GM19438 (cell line): Measurements from ENCODE around the gene LMF1.
"Not testable (repeated sequence)": the region's sequence is repeated elsewhere in the genome, so short reads cannot be mapped to it uniquely, and the experiment has no call there.

ENCODE experiments used
- ATAC-seq: cut with Tn5 transposase; IDR thresholded peaks from one replicate; pipeline ENCODE4 v1.9.1; 2021; ENCODE audit warnings: low read depth; ENCODE audit not compliant: unreplicated experiment

Gene LMF1

DNA sequence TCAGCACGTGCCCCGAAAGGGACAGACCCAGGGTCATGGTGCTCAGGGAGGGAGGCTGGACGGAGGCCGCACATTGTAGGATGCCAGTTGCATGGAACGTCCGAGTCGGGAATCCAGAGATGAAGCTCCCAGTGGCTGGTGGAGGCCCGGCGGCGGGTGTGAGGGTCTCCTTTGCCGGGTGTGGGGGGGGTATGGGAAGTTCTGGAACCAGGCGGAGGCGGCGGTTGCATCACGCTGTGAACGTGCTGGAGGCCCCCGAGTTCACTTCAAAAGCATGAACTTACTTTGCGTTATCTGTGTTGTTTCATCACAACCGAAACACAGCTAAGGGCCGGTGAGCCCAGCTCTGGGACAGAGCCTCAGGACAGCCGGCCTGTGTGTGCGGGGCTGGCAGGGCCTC, 96.9 kb downstream of the LMF1 start:
- ATAC-seq = no peak

DNA sequence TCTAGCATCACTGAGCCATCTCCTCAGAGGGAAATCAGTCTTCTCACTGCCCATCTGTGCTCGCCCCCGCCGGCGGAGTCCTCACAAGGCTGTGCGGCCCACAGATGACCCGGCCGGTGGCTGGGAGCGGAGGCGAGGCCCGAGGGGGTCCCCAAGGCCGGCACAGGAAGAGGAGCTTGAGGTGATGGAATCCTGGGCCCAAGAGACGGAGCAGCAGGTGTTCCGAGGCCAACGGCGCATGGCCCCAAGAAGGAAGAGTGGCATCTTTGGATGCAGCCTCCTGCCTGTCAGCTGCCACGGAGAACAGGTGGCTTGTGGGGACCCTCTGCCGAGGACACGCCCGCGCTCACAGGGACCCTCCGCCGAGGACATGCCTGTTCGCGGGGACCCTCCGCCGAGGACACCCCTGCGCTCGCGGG, 97.5 kb downstream of the LMF1 start:
- no peak for ATAC-seq

DNA sequence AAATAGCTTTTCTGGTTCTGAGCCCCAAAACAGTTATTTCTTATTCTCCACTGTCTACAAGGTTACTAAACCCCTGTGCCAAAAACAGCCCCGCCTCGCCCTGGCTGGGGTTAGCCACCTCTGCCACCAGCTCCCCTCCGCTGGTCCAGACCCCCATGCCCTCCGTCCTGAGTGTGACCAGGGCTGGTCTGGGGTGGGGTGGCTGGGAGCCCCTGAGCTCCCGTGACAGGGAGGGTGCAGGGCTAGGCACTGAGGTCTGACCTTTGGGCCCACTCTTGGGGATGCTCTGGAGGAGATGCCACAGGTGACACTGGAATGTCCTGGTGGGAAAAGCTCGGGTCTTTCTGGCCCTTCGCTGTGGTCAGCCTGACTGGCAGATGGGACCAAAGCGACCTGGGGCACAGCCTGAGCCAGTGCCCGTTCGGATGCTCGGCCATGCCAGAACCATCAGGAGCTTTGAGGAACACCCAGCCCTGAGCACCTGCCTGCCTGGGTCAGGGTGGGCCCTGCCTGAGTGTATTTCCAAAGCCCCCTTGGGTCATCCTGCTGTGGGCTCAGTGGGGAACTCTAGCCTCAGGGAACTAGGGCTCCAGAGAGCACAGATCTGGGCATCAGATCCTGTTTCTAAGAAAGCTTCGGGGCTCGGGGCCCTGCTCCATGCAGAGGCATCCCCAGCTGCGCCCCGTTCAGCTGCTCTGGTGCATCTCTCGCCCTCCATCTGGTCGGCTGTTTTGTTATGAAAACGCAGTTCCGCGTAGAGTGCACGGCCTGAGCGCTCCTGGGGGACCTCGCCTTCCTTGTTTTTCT, 98.1 kb downstream of the LMF1 start:
- ATAC-seq = no peak

DNA sequence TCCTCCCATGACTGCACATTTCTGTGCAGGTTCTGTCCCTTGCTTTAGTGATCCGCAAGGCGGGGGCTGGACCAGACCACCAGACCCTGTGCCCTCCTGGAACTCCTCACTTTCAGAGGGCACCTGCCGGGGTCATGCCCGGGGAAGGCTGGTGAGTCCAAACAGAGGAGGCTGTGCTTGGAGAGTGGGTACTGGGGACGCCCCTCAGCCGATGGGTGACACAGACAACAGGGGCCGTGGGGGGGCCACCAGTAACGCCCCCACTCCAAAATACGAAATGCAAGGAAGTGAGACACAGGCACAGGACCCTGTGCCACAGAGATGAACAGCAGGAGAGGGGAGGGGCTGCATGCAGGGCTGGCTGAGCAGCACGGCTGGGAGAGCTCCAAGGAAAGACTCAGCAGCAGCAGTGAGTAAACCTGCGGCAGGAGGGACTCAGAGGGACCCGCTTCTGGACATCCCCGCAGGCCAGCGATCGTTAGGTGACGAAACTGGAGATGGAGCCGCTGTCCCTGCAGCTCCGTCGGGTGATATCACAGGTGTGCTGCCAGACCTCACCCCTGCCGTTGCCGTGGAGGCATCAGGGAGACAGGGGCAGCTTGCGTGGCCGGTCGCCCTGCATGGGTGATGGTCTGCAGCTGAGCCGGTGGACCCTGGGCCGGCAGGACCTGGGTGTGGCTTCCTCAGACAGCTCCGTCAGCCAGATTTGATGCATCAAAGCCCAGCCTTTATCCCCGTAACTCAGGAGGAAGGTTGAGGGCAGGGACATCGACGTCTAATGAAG, 99.0 kb downstream of the LMF1 start:
- ATAC-seq = no peak

DNA sequence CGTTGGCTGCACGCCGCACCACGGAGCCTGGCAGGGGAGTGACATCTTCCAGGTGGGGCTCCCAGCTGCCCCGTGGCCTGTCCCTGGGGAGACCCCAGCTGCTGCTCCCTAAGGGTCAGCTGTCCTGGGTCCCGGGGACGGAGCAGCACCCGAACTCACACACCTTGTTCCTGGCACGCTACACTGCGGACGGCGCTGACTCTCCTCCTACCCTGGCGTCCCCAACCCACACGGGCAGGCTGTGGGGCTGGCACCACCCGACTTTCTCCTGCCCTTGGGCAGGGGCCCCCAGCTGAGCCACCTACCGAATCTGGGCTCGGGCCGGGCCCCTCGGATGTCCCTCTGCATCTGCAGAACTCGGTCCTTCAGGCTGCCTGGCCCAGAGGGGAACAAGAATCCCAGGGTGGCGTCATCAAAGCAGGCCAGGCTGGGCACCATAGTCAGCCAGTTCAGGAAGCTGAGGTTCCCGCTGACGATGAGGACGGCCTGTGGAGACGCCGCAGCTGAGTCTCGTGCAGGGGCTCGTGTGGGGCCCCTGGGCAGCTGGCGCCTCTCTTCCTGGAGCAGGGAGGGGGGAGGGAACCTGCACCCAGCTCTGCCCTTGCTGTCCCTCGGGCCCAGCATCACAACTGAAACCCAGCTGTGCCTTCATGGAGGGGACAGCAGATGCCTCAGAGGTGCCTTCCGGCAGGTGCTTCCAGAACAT, 99.8 kb downstream of the LMF1 start:
- ATAC-seq = no peak

DNA sequence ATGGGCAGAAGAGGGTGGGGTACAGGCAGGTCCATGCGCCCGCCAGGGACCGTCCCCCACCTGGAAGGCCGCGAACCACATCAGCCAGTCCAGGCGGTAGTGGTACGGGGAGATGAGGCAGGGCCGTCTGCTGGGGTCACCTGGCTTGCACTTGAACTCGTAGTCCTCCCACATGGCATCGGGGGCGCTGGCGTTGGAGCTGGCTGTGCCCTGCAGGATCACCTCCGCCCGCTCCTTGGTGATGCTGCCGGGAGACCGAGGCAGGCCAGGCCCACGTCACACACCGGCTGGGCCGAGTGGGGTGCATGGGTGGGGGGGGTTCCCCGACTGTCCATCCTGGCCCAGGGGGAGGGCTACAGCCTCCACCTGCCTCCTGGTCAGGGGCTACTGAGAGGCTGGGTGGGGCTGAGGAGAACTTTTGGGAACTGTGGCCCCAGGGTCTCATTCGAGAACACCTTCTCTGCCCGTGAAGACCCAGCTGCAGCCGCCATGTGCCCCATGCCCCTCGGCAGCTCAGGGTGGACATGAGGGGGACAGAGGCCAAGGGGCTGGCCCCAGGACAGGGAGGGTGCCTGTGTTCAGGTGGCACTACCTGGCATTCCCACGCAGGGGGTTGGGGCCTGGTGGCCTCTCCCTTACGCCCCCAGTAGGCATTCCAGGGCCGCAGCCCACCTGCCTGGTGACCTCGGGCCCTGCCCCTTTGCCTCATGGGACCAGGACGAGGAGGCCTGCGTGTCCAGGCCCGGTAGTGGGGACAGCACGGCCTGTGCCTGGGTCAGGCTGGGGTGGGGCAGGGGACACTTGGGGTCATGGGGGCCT, 100.8 kb downstream of the LMF1 start:
- ATAC-seq = no peak

GRCh38 chr16:868846-869822, 101.7 kb downstream of the LMF1 start:
- ATAC-seq = no peak

DNA sequence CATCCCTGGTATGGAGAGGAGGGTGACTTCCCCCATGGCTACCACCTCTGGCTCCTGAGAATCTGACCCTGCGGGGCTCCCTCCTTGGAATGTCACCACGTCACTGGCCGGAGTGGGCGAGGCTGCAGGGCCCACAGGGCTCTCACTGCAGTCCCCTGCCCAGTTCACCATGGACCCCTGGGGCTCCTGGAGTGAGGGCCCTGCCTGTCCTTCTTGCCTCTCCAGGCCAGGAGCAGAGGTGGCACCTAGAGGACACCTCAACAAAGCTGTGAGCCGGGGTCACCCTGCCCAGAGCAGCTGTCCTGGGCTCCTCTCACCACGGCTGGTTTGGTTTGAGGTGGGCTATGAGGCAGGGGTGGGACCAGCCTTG, 102.4 kb downstream of the LMF1 start:
- no peak for ATAC-seq

DNA sequence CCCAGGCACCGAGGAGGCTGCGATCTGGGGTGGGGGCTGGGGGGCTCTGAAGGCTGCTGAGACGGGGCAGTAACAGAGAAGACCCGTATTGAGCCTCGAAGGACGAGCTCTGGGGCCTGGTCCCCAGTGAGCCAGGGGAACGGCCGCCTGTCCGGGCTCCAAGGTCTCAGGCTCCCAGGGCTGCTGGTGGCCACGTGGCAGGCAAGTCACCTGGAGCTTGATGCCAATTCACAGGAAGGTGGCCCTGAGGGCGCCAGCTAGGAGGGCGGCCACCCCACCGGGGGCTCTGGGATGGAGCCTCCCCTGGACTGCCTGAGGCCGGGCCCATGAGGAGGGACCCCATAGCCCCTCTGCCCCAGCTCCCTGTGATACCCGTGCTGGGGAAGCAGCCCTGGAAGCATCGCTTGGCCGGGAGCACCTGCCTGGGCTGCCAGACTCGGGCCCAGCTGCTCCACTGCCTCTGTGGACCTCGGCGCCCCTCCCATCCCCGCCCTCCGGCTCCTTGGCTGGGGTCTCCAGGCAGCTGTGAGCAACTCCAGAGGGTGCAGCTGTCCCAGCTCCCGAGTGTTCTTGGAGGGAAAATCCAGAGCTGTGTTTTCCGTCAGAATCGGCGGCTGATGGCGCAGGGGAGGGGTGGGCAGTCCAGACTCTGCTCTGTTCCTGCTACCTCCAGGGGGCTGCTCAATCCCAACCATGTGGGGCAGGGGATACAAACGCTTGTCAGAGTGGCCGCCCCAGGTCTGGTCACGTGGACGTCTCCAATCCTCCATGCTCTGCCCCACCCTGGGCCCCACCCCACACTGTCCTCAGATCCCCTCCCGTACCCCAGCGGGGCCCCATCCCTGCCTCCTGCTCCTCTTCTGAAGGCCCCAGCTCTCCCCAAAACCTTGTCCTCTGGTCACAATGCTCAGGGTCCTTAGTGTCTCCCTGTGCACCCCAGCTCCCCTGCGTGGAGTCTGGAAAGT, 103.1 kb downstream of the LMF1 start:
- ATAC-seq = no peak

DNA sequence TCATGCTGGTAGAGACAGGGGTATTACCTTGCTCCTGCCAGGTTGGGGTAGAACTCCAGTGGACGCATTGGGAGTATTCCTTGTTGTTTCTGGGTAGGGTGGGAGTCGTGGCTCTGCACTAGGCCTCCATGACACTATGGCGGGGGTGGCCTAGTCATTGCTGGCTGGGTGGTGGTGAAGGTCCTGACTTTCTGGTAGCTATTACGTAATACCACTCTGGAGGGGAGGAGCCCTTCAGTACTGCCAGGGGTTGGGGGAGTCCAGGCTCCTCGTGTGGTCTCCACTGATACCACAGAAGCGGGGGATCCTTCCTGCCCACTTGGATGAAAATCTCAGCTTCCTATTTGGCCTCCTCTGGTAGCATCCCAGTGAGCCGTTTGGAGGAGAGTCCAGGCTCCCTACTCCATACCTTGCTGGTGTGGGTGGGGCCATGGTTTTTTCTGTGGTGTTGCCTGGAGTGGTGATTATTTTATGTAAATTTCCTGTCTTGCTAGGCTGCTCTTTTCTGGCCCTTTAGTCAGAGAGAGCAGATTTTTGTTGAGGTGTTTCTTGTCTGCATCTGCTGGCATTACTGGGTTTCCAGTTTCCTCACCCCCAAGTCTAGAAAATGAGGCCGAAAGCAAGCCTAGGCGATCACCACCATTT, 104.4 kb downstream of the LMF1 start:
- ATAC-seq = no peak

- ATAC-seq = no peak
Measured at GRCh38 chr16:865026-865425, 105.8 kb downstream of the LMF1 start.

DNA sequence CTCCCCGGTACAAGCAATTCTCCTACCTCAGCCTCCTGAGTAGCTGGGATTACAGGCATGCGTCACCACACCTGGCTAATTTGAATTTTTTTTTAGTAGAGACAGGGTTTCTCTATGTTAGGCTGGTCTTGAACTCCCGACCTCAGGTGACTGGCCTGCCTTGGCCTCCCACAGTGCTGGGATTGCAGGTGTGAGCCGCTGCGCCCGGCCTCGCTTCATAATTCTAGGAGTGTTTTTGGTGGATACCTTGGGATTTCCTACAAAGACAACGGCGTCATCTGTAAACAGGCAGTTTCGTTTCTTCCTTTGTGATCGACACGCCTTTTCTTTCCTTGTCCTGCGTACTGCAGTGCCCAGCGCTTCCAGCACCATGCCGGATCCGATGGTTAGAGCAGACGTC, 109.3 kb downstream of the LMF1 start:
- no peak for ATAC-seq

DNA sequence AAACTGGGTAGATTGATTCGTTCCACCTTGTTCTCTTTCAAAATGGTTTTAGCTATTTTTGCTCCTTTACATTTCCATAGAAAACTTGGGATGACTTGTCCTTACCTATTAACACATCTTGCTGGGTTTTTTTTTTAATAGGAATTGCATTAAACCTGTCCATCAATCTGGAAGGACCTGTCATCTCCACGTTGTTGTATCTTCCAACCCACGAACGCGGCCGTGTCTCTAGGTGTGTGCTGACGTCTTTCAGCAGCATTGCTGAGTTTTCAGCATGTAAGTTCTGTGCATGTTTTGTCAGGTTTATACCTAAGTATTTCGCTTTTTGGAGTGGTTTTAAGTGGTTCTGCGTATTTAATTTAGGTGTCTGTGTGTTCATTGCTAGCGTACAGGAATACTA, 109.9 kb downstream of the LMF1 start:
- no peak for ATAC-seq

- ATAC-seq = not testable (repeated sequence)
Measured at GRCh38 chr16:858971-859370, 111.8 kb downstream of the LMF1 start.

DNA sequence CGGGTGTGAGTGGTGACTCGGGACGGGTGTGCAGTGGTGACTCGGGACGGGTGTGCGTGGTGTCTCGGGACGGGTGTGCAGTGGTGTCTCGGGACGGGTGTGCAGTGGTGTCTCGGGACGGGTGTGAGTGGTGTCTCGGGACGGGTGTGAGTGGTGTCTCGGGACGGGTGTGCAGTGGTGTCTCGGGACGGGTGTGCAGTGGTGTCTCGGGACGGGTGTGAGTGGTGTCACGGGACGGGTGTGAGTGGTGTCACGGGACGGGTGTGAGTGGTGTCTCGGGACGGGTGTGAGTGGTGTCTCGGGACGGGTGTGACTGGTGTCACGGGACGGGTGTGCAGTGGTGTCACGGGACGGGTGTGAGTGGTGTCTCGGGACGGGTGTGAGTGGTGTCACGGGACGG, 112.3 kb downstream of the LMF1 start:
- not testable (repeated sequence) for ATAC-seq

DNA sequence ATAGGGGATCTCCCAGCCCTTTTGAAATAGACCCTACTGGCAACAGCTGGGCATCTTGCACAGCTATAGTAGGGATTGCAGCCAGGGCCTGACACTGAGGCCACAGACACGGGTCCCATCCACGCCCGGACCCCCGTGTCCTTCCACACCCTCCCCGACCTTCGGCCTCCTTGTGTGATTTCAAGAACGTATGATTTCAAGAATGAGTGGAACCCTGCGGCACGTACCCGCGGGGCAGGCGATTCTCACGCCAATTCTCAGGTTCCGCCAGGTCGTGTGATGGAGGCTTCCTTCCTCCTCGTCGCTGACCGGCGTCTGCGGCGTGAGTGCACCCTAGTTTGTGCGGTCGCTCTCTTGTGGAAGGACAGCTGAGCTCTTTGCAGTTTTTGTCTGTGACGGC, 114.0 kb downstream of the LMF1 start:
- no peak for ATAC-seq

DNA sequence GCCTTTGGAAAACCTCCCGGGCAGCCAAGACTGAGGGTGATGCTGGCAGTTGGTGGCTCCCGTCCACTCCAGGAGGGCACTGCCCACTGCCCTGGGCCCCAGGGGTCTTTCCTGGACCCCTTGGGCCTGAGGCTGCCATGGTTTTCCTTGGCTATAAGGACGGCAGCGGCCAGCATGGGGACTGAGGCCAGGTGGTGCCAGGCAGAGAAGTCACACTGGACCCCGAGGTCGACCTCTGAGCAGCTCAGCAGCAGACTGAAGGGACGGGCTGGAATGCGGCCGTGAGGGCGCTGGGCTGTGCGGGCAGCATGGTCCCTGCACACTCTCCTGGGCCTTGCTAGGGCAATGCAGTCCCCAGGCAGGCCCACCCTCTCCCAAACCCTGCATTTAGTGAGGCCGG, 114.7 kb downstream of the LMF1 start:
- no peak for ATAC-seq

DNA sequence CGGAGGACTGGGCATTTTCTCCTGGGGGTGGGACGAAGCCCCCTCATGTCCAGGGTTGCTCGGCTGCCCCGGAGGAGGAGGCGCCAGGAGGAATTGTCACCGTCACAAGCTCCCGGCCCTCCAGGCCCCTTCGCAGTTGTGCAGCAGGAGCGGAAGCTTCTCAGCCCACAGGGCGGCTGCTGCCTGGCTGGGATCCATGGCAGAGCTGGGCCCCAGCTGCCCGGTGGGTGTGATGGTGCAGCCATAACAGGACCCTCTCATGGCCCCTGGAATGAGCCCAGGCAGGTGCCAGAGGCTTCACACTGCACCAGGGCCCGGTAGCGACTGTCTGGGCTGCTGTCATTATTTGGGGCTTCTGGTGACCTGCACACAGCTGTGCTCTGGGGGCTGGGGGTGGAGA, 115.3 kb downstream of the LMF1 start:
- no peak for ATAC-seq
